Activated CD4-positive, alpha-beta T cell treated with anti-CD3 and anti-CD28 coated beads, Interleukin-2, Interleukin-4, amounts not matched to agents 100 ng/mL and 50 ng/mL, durations not matched to agents 16 hours and 8 hours (primary cell): ENCODE measurements around the gene ARSG.
"Not testable (repeated sequence)": the region's sequence is repeated elsewhere in the genome, so short reads cannot be mapped to it uniquely, and the experiment has no call there.

ENCODE experiments used
- DNase-seq: peaks from one replicate; pipeline ENCODE4 v3.0.0-alpha.2; 2020; ENCODE audit warnings: low spot score

Gene ARSG

GRCh38 chr17:68306819-68307218 is 15.5 kb downstream of the ARSG start:
- DNase-seq: no peak

DNA sequence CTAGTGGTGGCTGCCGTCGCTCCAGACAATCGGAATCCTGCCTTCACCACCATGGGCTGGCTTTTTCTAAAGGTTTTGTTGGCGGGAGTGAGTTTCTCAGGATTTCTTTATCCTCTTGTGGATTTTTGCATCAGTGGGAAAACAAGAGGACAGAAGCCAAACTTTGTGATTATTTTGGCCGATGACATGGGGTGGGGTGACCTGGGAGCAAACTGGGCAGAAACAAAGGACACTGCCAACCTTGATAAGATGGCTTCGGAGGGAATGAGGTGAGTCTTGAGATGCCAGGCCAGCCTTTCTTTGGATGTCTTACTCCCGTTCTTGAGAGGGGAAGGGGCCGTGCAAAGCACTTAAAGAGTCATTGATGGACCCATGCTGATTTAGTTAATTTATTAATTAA is 16.1 kb downstream of the ARSG start:
- no peak for DNase-seq

DNA sequence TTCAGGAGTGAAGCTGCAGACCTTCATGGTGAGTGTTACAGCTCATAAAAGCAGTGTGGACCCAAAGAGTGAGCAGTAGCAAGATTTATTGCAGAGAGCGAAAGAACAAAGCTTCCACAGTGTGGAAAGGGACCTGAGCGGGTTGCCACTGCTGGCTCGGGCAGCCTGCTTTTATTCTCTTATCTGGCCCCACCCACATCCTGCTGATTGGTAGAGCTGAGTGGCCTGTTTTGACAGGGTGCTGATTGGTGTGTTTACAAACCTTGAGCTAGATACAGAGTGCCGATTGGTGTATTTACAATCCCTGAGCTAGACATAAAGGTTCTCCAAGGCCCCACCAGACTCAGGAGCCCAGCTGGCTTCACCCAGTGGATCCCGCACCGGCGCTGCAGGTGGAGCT is 17.2 kb downstream of the ARSG start:
- not testable (repeated sequence) for DNase-seq

DNA sequence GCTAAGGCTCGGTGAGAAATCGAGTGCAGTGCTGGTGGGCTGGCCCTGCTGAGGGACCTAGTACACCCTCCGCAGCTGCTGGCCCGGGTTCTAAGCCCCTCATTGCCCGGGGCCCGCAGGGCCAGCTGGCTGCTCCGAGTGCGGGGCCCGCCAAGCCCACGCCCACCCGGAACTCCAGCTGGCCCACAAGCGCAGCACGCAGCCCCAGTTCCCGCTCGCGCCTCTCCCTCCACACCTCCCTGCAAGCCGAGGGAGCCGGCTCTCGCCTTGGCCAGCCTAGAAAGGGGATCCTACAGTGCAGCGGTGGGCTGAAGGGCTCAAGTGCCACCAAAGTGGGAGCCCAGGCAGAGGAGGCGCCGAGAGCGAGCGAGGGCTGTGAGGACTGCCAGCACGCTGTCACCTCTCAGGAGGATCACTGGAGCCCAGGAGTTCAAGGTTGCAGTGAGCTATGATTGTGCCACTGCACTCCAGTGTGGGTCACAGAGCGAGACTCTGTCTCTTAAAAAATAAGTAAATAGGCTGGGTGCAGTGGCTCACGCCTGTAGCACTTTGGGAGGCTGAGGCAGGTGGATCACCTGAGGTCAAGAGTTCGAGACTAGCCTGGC is 17.9 kb downstream of the ARSG start:
- not testable (repeated sequence) for DNase-seq

DNA sequence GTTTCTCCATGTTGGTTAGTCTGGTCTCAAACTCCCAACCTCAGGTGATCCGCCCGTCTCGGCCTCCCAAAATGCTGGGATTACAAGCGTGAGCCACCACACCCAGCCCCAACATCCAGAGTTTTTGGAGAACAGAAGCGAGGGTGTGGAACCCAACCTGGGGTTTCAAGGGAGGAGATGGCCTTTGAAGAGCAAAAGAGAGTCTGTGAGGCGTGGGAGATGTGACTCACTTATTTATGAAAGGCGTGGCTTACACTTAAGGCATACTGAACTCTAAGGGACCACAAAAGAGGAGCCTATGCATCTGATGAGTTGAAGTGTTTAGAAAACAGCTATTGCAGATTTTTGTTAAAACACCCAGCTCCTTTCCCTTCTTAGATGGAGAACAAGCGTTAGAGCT is 18.9 kb downstream of the ARSG start:
- no peak for DNase-seq

- no peak for DNase-seq
Observed at GRCh38 chr17:68314916-68315535, 23.7 kb downstream of the ARSG start.

- no peak for DNase-seq
Observed at GRCh38 chr17:68315930-68316329, 24.6 kb downstream of the ARSG start.

DNA sequence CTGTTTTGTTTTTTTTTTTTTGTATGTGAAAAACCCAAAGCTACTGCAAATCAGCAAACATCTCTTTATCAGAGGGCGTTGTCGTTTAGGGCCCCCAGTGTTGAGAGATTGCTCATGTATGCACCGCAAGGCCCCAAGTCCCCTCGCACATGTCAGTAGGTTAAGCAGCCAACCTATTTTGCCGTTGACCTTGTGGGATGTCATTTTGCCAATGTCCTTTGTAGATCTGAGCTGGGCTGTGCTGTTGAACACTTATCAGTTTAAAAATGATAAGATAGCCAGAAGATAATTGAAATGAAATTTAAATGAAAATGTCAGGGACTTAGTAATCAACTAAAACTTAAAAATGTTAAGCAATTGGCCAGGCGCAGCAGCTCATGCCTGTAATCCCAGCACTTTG is 26.2 kb downstream of the ARSG start:
- no peak for DNase-seq

GRCh38 chr17:68318103-68318991 is 27.1 kb downstream of the ARSG start:
- DNase-seq: no peak

DNA sequence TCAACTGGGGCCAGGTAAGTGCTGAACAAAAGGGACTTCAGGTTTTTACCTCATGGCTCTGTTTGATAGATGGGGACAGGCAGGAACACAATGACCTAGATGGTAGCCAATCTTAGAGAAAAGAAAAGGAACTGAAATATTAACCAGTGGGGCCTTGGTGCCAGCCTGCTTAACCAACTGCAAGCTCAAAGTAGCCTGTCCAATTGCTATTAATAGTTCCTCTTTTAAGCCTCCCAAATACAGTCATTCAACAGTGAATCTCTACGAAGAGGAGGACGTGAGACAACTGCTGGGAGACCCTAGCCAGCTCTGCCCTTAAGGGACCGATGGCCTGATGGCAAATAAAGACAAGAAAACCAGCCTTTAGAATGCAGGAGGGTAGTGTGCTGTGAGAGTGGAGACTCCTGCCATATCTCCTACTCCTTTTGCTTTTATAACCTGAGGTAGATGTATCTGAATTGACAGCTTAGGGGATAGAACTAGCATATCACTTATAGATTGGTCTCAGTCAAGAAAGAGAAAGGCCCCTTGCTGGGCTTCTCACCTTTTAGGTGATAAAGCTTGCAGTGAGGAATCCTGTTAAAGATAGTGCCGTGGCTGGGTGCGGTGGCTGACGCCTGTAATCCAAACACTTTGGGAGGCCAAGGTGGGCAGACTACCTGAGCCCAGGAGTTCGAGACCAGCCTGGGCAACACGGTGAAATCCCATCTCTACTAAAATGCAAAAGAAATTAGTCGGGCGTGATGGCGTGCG is 28.3 kb downstream of the ARSG start:
- DNase-seq: no peak

- DNase-seq: no peak
Observed at GRCh38 chr17:68320311-68320865, 29.1 kb downstream of the ARSG start.

- DNase-seq: no peak
Observed at GRCh38 chr17:68320943-68321555, 29.8 kb downstream of the ARSG start.

- DNase-seq: no peak
Observed at GRCh38 chr17:68321556-68321954, 30.3 kb downstream of the ARSG start.

GRCh38 chr17:68322630-68323029 is 31.3 kb downstream of the ARSG start:
- no peak for DNase-seq

DNA sequence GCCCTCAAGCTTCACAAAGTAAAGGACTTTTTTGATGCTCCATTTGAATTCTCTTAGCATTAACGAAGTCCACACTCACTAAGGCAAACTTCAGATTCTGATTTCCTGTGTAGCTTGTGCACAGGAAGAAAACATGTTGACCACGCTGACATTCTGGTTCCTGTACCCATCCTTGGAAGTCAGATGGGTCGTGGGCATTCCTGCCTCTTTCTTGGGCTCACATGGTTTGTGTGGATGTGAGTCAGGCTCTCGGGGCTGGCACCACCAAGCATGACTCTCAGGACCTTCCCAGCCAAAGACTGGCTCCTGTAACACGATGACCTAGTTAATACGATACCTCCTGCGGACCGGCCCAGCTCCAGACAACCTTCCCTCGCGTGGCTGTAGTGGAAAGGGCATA is 32.8 kb downstream of the ARSG start:
- DNase-seq: no peak

GRCh38 chr17:68324654-68325336 is 33.5 kb downstream of the ARSG start:
- no peak for DNase-seq

DNA sequence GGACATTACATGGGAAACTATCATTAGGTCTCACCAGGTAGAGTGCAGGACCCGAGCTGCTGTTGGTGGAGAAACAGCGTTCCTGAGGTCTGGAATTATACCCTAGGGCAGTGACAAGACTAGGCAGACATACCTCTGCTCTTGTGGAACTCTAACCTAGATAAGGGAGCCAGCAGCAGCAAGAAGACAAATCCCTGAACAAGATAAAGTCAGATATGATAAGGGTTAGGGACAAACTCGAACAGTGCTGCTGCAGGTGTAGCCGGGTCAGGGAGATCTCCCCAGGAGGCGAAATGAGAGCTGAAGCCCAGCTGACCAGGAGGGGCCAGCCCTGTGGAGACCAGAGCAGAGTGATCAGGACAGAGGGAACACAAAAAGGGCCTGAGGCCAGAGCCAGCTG is 34.7 kb downstream of the ARSG start:
- no peak for DNase-seq

DNA sequence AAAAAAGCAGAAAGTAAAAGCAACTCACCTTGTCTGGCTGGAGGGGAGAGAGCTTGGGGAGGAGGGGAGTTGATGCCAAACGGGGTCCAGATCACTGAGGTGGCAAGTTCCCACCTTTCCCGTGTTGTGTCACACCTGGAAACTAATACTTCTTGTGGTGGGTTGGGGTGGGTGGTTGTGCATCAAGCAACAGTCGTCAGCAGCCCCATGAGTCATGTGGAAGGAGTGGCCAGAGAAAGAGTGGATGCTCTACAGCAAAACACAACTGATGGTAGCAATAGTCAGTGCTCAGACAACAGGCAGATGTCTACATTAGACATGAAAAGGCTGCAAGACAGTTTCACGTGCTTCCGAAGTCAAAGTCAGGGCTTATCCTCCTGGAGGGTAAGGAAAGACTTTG is 35.4 kb downstream of the ARSG start:
- DNase-seq: no peak

DNA sequence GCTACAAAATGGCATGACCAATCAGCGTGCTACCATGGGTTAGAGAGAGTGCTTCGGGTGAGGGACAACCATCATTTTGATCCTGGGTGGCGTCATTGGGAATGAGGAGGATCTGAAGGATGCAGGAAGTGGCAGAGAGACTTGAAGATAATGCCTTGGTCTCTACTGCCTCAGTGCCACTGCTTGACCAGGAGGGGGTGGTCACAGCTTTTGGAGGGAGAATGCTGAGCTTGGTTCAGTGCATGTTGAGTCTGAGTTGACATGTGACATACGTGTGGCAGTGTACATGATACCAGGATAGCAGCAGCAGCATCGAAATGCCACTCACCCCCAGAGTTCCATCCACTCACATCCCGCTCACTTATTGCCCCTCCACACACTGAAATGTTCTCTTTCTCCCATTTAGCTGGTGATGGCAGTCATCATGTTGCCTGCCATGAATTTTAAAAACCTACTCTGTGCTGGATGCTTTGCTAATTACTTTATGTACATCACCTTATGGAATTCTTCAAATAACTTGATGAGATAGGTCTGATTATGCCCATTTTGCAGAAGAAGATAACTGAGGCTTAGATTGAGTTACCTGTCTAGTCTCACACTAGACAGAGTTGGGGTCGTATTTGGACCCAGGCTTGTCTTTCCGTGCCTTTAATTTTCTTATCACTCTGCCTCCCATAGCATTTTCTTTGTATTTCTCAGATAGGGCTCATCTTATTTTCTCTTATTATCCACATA is 36.7 kb downstream of the ARSG start:
- no peak for DNase-seq

- DNase-seq: no peak
Observed at GRCh38 chr17:68328676-68329075, 37.4 kb downstream of the ARSG start.
